GM19240 (cell line): ENCODE data around the gene RBP3.

Source experiments
- DNase-seq: peaks from one replicate; pipeline ENCODE4 v3.0.0; 2011; ENCODE audit warnings: low spot score; ENCODE audit not compliant: insufficient read length

RBP3 gene

GRCh38 chr10:47348138-47348651 is at the start of gene RBP3:
Gene RBP3, plus strand, starts transcription at chr10:47348363. Its CDS starts 122 bp downstream, at chr10:47348485.
- DNase-seq: no peak

DNA sequence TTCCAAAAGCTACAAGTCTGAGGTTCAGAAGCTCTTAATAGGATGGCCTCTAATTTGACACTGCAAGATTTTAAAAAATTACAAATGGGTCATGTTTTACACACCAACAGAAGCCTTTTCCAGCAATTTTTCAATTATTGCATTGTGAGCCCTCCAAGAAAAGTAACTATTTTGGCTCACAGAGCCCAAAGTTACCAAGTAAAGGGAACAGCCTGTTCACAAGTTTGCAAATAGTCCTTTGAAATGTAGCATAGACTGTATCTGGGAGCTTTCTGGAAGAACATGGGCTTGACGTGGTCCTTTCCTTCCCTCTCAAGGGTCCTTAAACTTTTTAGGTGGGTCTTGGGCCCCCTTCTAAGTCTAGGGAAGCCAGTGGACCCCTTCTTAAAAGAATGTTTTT is 49.4 kb upstream of the RBP3 start:
- DNase-seq: no peak

DNA sequence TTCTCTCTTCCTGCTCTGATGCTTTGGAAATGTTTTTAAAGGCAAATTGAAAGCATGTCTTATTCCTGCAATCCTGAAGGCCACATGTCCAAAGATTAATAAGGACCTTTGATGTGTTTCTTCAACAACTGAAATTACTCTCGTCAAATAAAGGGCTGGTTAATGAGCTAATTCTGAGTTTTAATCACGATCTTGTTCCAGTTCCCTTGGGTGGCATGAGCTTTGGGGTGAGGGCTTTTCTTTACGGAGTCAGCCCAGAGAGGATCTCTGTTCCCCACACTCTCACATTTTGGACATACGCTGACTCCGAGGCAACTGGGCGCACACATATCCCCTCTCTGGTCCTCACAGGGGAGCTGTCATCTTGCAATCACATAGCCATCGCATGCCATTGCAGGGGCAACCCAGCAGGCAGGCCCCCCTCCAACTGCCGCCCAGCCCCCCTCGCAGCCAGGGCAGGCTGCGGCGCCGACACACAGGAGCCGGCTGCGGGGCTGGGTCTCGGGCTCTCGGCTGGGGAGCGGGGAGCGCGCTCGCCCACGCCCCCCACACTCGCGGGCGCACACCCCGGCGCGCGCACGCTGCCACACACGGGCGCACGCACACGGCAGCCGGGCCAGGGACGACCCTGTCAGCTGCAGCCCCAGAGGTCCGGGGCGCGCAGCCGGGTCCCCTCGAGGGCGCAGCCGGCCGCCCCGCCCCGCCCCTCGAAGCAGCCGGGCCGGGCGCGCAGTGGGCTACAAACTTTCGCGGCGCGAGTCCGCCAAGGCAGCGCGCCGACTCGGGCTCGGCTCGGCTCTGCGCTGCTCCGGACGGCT is 48.3 kb upstream of the RBP3 start, which contains the start of gene GDF10:
Gene GDF10 (plus strand): TSS at position 587 of the 818 bp plus-strand sequence. CDS start 455 bp downstream, outside the sequence.
- DNase-seq: no peak

DNA sequence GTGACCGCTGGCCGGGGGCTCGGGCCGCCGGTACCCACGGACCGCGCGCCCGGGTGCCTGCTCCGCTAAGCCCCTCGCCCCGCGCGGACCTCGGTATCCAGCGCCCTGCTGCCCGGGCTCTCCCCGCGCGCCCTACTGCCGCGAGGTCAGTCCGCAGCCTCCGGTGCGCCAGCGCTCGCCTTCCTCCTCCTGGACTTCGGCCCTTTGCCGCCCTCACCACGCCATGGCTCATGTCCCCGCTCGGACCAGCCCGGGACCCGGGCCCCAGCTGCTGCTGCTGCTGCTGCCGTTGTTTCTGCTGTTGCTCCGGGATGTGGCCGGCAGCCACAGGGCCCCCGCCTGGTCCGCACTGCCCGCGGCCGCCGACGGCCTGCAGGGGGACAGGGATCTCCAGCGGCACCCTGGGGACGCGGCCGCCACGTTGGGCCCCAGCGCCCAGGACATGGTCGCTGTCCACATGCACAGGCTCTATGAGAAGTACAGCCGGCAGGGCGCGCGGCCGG is 47.7 kb upstream of the RBP3 start:
- no peak for DNase-seq

DNA sequence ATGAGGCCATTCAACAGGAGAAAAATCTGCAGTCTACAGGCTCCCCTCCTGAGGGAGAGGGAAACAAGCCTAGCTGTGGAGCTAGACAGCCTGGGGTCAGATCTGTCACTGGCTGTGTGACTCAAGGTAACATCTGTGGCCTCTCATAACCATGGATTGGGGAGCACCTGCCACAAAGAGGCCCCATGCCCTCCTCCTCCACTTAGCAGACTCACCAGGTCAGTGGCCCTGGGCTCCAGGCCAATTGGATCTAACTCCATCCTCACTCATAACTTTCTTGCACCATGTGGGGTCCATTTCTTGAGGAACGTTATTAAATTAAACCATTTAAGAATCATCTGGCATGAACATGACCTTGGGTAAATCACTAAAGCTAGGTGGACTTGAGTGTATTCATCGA is 46.3 kb upstream of the RBP3 start:
- no peak for DNase-seq

GRCh38 chr10:47303105-47303504 is 45.1 kb upstream of the RBP3 start:
- DNase-seq: no peak

GRCh38 chr10:47303866-47304265 is 44.3 kb upstream of the RBP3 start:
- DNase-seq: no peak

GRCh38 chr10:47305566-47305965 is 42.6 kb upstream of the RBP3 start:
- no peak for DNase-seq

DNA sequence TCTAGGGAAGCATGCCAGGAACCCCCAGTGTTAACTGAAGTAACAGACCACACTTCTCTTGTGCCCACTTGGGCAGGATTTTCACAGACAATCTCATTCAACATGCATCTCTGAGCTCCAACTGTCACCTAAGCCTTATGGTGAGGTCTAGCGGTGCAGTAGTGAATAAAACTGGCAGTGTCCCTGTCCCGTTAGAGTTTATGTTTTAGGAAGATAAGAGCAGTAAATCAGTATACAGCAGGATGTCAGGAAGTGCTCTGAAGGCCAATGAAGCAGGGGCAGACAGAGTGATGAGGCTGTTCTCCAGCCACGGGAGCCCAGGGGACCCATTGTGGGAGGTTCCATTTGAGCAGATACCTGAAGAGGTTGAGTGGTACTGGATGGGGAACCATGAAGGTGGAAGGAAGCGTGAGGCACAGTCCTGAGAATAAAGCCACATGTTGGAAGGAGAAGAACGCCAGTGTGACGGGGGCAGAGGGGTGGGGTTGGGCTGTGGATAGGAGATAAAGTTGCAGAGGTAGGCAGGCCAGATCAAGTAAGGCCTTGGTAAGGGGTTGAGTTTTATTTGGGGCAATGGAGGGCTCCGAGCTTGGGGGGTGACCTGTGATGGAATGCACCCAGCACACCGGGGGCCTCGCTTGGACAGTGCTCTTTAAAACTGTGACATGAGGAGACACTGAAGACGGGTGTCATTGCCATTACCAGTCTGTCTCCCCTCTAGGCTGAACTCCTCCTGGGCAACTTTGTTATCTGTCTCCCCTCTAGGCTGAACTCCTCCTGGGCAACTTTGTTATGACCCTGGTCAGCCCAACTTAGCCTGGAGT is 41.6 kb upstream of the RBP3 start:
- DNase-seq: no peak

DNA sequence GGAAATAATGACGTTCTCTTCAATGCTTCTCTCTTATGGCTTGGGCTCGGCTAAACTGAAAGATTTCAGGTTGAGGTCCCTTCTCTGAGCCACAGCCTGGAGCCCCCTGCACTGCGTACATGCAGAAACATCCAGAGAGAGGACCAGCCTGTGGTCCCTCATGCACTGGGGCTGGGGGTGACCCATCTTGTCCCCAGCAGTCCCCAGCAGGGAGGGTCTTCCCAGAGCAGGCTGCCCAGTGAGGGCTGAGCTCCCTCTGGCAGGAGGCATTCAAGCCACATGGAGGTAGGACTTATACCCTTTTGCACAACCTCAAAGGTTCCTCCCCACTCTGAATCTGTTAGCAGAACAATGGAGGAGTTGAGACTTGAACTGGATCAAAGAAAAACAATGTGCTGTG is 40.8 kb upstream of the RBP3 start:
- no peak for DNase-seq

GRCh38 chr10:47308775-47309174 is 39.4 kb upstream of the RBP3 start:
- DNase-seq: no peak

GRCh38 chr10:47309408-47310089 is 38.6 kb upstream of the RBP3 start:
- no peak for DNase-seq

GRCh38 chr10:47310090-47310505 is 38.1 kb upstream of the RBP3 start:
- no peak for DNase-seq

GRCh38 chr10:47311193-47311931 is 36.8 kb upstream of the RBP3 start:
- DNase-seq: no peak

DNA sequence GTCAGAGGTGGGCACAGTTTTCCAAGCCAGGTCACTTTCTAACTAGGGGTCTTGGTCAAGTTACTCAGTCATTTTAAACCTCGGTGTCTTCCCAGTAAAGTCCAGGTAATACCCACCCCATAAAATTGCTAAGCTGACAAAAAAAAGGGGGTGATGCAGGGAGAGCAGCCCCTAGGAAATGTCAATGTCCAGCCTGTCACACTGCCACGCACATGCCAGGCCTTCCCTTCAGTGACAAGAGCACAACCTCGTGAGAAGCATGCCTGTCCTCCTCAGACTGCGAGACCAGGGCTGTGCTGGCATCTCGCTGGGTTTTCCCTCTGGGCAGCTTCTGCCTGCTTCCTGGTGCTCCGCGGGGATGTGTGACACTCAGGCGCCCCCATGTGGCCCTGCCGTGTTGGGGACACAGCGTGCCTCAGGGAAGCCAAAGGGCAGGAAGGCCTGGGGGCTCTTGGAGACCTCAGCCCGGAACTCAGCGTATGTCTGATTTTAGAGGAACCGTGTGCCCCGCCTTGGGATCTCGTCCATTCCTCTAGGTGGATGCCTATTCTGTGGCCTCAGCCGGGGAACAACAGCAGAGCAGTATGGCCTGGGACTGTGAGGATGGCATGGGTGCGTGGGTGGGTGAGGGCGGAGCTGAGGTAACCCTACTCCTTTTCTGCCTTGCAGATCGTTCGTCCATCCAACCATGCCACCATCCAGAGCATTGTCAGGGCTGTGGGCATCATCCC is 36.1 kb upstream of the RBP3 start:
- peak; percentile 76 for DNase-seq

DNA sequence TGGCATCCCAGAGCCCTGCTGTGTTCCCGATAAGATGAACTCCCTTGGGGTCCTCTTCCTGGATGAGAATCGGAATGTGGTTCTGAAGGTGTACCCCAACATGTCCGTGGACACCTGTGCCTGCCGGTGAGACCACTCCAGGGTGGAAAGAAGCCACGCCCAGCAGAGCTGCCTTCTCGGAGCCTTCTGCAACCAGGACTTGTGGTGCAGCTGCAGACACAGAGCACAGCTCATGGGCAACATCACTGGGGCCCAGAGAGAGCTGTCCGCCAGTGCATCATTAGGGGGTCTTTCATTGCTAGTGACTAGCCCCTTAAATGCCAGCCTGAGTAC is 35.5 kb upstream of the RBP3 start:
- no peak for DNase-seq

DNA sequence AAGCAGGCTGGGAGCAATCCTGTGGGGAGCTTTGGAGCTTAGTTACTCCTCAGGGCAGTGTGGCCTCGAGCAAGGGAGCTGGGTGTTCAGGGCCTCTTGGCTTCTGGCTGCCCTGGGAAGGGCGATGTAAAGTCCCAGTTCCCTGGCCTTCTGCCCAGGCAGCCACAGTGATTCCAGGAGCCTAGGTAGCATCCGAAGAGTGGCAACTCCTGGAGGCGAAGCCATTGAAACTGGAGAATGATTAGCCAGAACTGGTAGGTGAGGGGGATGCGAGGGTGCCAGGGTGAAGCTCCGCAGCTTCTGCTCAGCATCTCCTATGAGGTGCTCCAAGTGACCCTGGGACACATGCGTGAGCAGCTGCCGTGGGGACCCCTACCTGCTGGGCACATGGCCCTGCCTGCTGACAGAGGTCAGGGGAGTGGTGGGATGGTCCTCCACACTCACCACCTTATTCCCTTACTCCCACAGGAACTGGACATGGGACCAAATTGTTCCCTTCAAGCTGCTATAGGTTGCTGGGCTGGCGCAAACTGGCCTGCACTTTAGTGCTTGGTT is 33.7 kb upstream of the RBP3 start:
- DNase-seq: no peak

GRCh38 chr10:47315421-47315820 is 32.7 kb upstream of the RBP3 start:
- DNase-seq: no peak

DNA sequence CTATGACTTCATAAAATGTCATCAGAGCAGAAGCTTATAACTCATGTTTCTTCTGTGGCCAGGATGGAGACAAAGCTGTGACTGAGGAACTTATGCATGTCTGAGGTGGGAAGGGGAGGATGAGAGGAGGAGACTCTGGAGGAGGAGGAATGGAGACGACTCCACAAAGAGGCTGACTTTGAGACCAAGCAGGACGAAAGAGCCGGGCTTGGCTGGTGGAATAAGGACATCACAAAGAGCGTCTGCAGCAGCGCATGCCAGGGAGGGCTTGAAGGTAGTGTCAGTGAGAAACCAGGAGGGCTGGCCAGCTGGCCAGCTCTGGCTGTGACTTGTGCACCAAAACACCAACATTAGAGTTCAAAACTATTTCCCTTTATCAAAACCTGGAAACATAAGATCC is 32.0 kb upstream of the RBP3 start:
- DNase-seq: no peak

GRCh38 chr10:47317251-47317650 is 30.9 kb upstream of the RBP3 start:
- DNase-seq: no peak
